SH-SY5Y (cell line): ENCODE data around the gene DPCD.

Experiments
- GATA2 ChIP-seq: IDR thresholded peaks from 2 replicates; pipeline ENCODE4 v1.6.1; 2011; ENCODE audit warnings: mild to moderate bottlenecking, low read depth, low read length
- GATA3 ChIP-seq: IDR thresholded peaks from 2 replicates; pipeline ENCODE4 v1.6.1; 2011; ENCODE audit warnings: low read depth, mild to moderate bottlenecking, low read length, moderate library complexity

DNA sequence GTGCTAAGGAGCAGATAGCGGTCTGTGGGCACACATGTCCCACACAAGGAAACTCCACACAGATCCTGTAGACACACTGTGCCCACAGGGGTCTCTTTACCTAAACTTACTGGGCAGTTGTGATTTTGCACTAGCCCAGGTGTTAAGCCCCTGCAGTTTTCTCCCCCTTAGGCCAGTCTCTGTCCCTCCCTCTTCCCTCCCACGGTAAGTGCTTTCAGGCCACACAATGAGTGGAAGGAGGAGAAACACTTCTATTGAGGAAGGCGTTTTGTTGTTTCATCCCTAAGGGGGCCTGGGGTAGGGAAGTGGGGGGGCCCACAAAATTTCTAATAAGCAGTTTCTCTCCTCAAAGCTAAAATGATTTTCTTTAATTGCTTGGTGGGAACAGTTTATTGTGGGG lies 55.4 kb downstream of the DPCD start:
- TF ChIP-seq GATA2 (no peak), GATA3 (no peak)
